Activated naive CD4-positive, alpha-beta T cell treated with anti-CD3 and anti-CD28 coated beads, Interleukin-2, amount 50 U/mL, for 72 hours (primary cell): Measurements from ENCODE around the gene STPG2. TPM values are rescaled to one million over a fixed set of nuclear protein-coding genes. Genes with fewer than 3 reads are reported as not detected.
"Not testable (repeated sequence)": the region's sequence is repeated elsewhere in the genome, so short reads cannot be mapped to it uniquely, and the experiment has no call there.

Experiments used
- ATAC-seq, 2 donors: fragments of 150-1000 bp; cut with Tn5 transposase; 2 replicates each; pipeline ENCODE4 v1.10.0; 2021; ENCODE audit warnings: mild to moderate bottlenecking in 2 of 2, moderate library complexity in 2 of 2
- DNase-seq, 2 donors: peaks; one replicate each; pipeline ENCODE4 v3.0.0; 2021 to 2022; ENCODE audit warnings: low spot score in 2 of 2
- H3K27ac Mint-ChIP-seq, 2 donors: one replicate each; pipeline ENCODE4 v1.8.0; 2022; ENCODE audit warnings: mild to moderate bottlenecking in 2 of 2, mixed read lengths in 2 of 2
- H3K36me3 Mint-ChIP-seq, 2 donors: one replicate each; pipeline ENCODE4 v1.8.0; 2022; ENCODE audit warnings: mixed read lengths in 2 of 2
- H3K9me3 Mint-ChIP-seq, 2 donors: one replicate each; pipeline ENCODE4 v1.8.0; 2022; ENCODE audit warnings: mixed read lengths in 2 of 2
- total RNA-seq, 2 donors: library from RNA; stranded (reverse); gene quantifications; one replicate each; pipeline ENCODE4 v1.2.3, GENCODE V29; 2022

The STPG2 gene
- total RNA-seq, 2 donors from 2014 or later: 0.18 to 0.19 TPM

- no peaks in the 10 kb centered on the region for H3K36me3 Mint-ChIP-seq
- no peak for ATAC-seq
- H3K9me3 Mint-ChIP-seq: peaks cover 0 to 3% of the 10 kb centered on the region in 2 donors
- no peak for DNase-seq
- no peak overlapping the region for H3K27ac Mint-ChIP-seq
Observed at GRCh38 chr4:97656044-97656720, 487.1 kb downstream of the STPG2 start.

GRCh38 chr4:97653701-97654100 lies 489.6 kb downstream of the STPG2 start:
- no peak for ATAC-seq
- H3K9me3 Mint-ChIP-seq: peaks cover 0 to 3% of the 10 kb centered on the region in 2 donors

GRCh38 chr4:97646997-97647396 lies 496.3 kb downstream of the STPG2 start:
- no peak for DNase-seq
- ATAC-seq: no peak
- Mint-ChIP-seq H3K36me3 (no peaks in the 10 kb centered on the region), H3K27ac (no peak overlapping the region), H3K9me3 (no peaks in the 10 kb centered on the region)

More at GRCh38 chr4:97653701-97654100, 489.6 kb downstream of the STPG2 start:
- Mint-ChIP-seq H3K27ac (no peak overlapping the region), H3K36me3 (no peaks in the 10 kb centered on the region)
- DNase-seq: no peak

GRCh38 chr4:97645071-97645821 lies 498.0 kb downstream of the STPG2 start:
- DNase-seq (no peak), ATAC-seq (no peak)
- Mint-ChIP-seq H3K36me3 (no peaks in the 10 kb centered on the region), H3K27ac (no peak overlapping the region), H3K9me3 (no peaks in the 10 kb centered on the region)

GRCh38 chr4:97643179-97643578 lies 500.1 kb downstream of the STPG2 start:
- DNase-seq (no peak), ATAC-seq (no peak)
- Mint-ChIP-seq H3K27ac (no peak overlapping the region), H3K9me3 (no peaks in the 10 kb centered on the region), H3K36me3 (no peaks in the 10 kb centered on the region)

- DNase-seq (no peak), ATAC-seq (no peak)
- Mint-ChIP-seq H3K9me3 (peaks cover 0 to 4% of the 10 kb centered on the region in 2 donors), H3K27ac (no peak overlapping the region), H3K36me3 (no peaks in the 10 kb centered on the region)
Observed at GRCh38 chr4:97639961-97640360, 503.3 kb downstream of the STPG2 start.

- not testable (repeated sequence) for ATAC-seq, H3K36me3 Mint-ChIP-seq, DNase-seq, H3K27ac Mint-ChIP-seq
- peaks cover 0 to 13% of the 10 kb centered on the region in 2 donors for H3K9me3 Mint-ChIP-seq
Observed at GRCh38 chr4:97633831-97634230, 509.4 kb downstream of the STPG2 start.

- Mint-ChIP-seq H3K9me3 (peaks cover 18 to 22% of the 10 kb centered on the region in 2 donors), H3K36me3 (no peaks in the 10 kb centered on the region), H3K27ac (no peak overlapping the region)
- DNase-seq (no peak), ATAC-seq (no peak)
Observed at GRCh38 chr4:97627750-97628149, 515.5 kb downstream of the STPG2 start.

GRCh38 chr4:97624204-97624603 lies 519.1 kb downstream of the STPG2 start:
- peaks cover 0 to 11% of the 10 kb centered on the region in 2 donors for H3K36me3 Mint-ChIP-seq
- no peak overlapping the region for H3K27ac Mint-ChIP-seq
- peaks cover 28 to 35% of the 10 kb centered on the region in 2 donors for H3K9me3 Mint-ChIP-seq
- ATAC-seq (no peak), DNase-seq (no peak)

- DNase-seq: no peak
- H3K27ac Mint-ChIP-seq: no peak overlapping the region
- no peaks in the 10 kb centered on the region for H3K36me3 Mint-ChIP-seq
- peaks cover 12 to 14% of the 10 kb centered on the region in 2 donors for H3K9me3 Mint-ChIP-seq
- ATAC-seq: no peak
Observed at GRCh38 chr4:97605932-97606331, 537.3 kb downstream of the STPG2 start.

- no peak for DNase-seq
- Mint-ChIP-seq H3K36me3 (peaks cover 0 to 4% of the 10 kb centered on the region in 2 donors), H3K9me3 (peaks cover 17 to 30% of the 10 kb centered on the region in 2 donors), H3K27ac (no peak overlapping the region)
- no peak for ATAC-seq
Observed at GRCh38 chr4:97593248-97593647, 550.0 kb downstream of the STPG2 start.

GRCh38 chr4:97590266-97590665 lies 553.0 kb downstream of the STPG2 start:
- Mint-ChIP-seq H3K36me3 (peaks cover 0 to 4% of the 10 kb centered on the region in 2 donors), H3K27ac (no peak overlapping the region), H3K9me3 (peaks cover 7 to 19% of the 10 kb centered on the region in 2 donors)
- DNase-seq (no peak), ATAC-seq (no peak)

GRCh38 chr4:97589481-97590196 lies 553.6 kb downstream of the STPG2 start:
- Mint-ChIP-seq H3K36me3 (peaks cover 0 to 4% of the 10 kb centered on the region in 2 donors), H3K9me3 (peaks cover 8 to 19% of the 10 kb centered on the region in 2 donors), H3K27ac (no peak overlapping the region)
- DNase-seq (no peak), ATAC-seq (no peak)

GRCh38 chr4:97587912-97588311 lies 555.4 kb downstream of the STPG2 start:
- ATAC-seq (no peak), DNase-seq (no peak)
- Mint-ChIP-seq H3K9me3 (peaks cover 7% of the 10 kb centered on the region in 2 donors), H3K27ac (no peak overlapping the region), H3K36me3 (no peaks in the 10 kb centered on the region)

GRCh38 chr4:97585274-97585673 lies 558.0 kb downstream of the STPG2 start:
- no peak for ATAC-seq

GRCh38 chr4:97582890-97583289 lies 560.4 kb downstream of the STPG2 start:
- Mint-ChIP-seq H3K36me3 (no peaks in the 10 kb centered on the region), H3K27ac (no peak overlapping the region), H3K9me3 (peaks cover 3 to 7% of the 10 kb centered on the region in 2 donors)
- ATAC-seq: no peak
- no peak for DNase-seq

More at GRCh38 chr4:97585274-97585673, 558.0 kb downstream of the STPG2 start:
- no peak overlapping the region for H3K27ac Mint-ChIP-seq
- H3K36me3 Mint-ChIP-seq: no peaks in the 10 kb centered on the region
- DNase-seq: no peak
- H3K9me3 Mint-ChIP-seq: peaks cover 3 to 7% of the 10 kb centered on the region in 2 donors

GRCh38 chr4:97577004-97577403 lies 566.3 kb downstream of the STPG2 start:
- ATAC-seq (no peak), DNase-seq (no peak)
- Mint-ChIP-seq H3K27ac (no peak overlapping the region), H3K9me3 (no peaks in the 10 kb centered on the region), H3K36me3 (no peaks in the 10 kb centered on the region)
